Activated CD8-positive, alpha-beta memory T cell treated with anti-CD3 and anti-CD28 coated beads, Interleukin-2, amount 50 U/mL, for 24 hours (primary cell): ENCODE data around the gene PXT1.
"Not testable (repeated sequence)": the region's sequence is repeated elsewhere in the genome, so short reads cannot be mapped to it uniquely, and the experiment has no call there.

Experiments used
- DNase-seq: peaks from one replicate; pipeline ENCODE4 v3.0.0-alpha.2; 2020; ENCODE audit errors: extremely low read depth

The PXT1 gene

GRCh38 chr6:36368921-36369865 is 73.5 kb downstream of the PXT1 start:
- DNase-seq = no peak

GRCh38 chr6:36368421-36368820 is 74.2 kb downstream of the PXT1 start:
- no peak for DNase-seq

- no peak for DNase-seq
Observed at GRCh38 chr6:36367743-36368142, 74.9 kb downstream of the PXT1 start.

GRCh38 chr6:36364669-36365479 is 77.8 kb downstream of the PXT1 start:
- DNase-seq = no peak

GRCh38 chr6:36364061-36364635 is 78.5 kb downstream of the PXT1 start:
- DNase-seq = not testable (repeated sequence)

- not testable (repeated sequence) for DNase-seq
Observed at GRCh38 chr6:36363371-36363752, 79.3 kb downstream of the PXT1 start.

- no peak for DNase-seq
Observed at GRCh38 chr6:36362551-36363370, 79.9 kb downstream of the PXT1 start.

GRCh38 chr6:36361071-36361470 is 81.6 kb downstream of the PXT1 start:
- no peak for DNase-seq

GRCh38 chr6:36360241-36361054 is 82.2 kb downstream of the PXT1 start:
- DNase-seq = peak; percentile 33

- no peak for DNase-seq
Observed at GRCh38 chr6:36358226-36358915, 84.3 kb downstream of the PXT1 start.

- DNase-seq = no peak
Observed at GRCh38 chr6:36357872-36358225, 84.8 kb downstream of the PXT1 start.

GRCh38 chr6:36355819-36356218 is 86.8 kb downstream of the PXT1 start:
- no peak for DNase-seq

- DNase-seq = no peak
Observed at GRCh38 chr6:36353411-36353915, 89.2 kb downstream of the PXT1 start.

GRCh38 chr6:36352477-36353157 is 90.0 kb downstream of the PXT1 start:
- DNase-seq = no peak

GRCh38 chr6:36350681-36351571 is 91.7 kb downstream of the PXT1 start:
- DNase-seq = no peak

GRCh38 chr6:36350082-36350481 is 92.6 kb downstream of the PXT1 start:
- no peak for DNase-seq

- DNase-seq = no peak
Observed at GRCh38 chr6:36349240-36349639, 93.4 kb downstream of the PXT1 start.

- no peak for DNase-seq
Observed at GRCh38 chr6:36347621-36348020, 95.0 kb downstream of the PXT1 start.
